Muscle of leg (tissue), 11 donors: Measurements from ENCODE around the gene DERA. TPM values are rescaled to one million over a fixed set of nuclear protein-coding genes. Genes with fewer than 3 reads are reported as not detected.
"Not testable (repeated sequence)": the region's sequence is repeated elsewhere in the genome, so short reads cannot be mapped to it uniquely, and the experiment has no call there.

Experiments
- DNase-seq: peaks from one replicate; pipeline ENCODE4 v3.0.0; 2013
- H3K27ac ChIP-seq: one replicate; pipeline ENCODE4 v1.5.1; 2013; ENCODE audit warnings: mild to moderate bottlenecking, low read length, control low read depth
- H3K27me3 ChIP-seq: one replicate; pipeline ENCODE4 v1.6.1; 2013; ENCODE audit warnings: low read length; ENCODE audit not compliant: control insufficient read depth, insufficient read depth
- H3K36me3 ChIP-seq: one replicate; pipeline ENCODE4 v1.6.1; 2013; ENCODE audit warnings: low read length; ENCODE audit not compliant: control insufficient read depth, insufficient read depth
- H3K4me1 ChIP-seq: one replicate; pipeline ENCODE4 v1.6.1; 2013; ENCODE audit warnings: low read length; ENCODE audit not compliant: control insufficient read depth, insufficient read depth
- H3K4me3 ChIP-seq: one replicate; pipeline ENCODE4 v1.5.1; 2013; ENCODE audit warnings: low read length, control low read depth
- H3K9me3 ChIP-seq: replicated peaks from 2 replicates; pipeline ENCODE4 v1.6.1; 2013; ENCODE audit warnings: low read depth, low read length; ENCODE audit not compliant: control insufficient read depth
- whole genome bisulfite sequencing: methylation state at CpG from one replicate; pipeline ENCODE4 v1.1.5; 2013; ENCODE audit warnings: missing lambda C conversion rate; ENCODE audit not compliant: insufficient coverage; 5-methylcytosine and 5-hydroxymethylcytosine counted together
- polyA plus RNA-seq, 8 donors: library from polyadenylated mRNA; unstranded; fragments of 120-200 nt; gene quantifications; one replicate each; pipeline versions ENCODE4 v1.2.1 to v1.2.3, GENCODE V29; 2013; ENCODE audit warnings: inconsistent platforms in 1 of 8, low replicate concordance in 1 of 8; ENCODE audit not compliant: insufficient read length in 8 of 8, insufficient read depth in 1 of 8
- total RNA-seq: library from RNA; stranded (reverse); fragments of 120-200 nt; gene quantifications from one replicate; pipeline ENCODE4 v1.2.4, GENCODE V29; 2013

The DERA gene
- total and polyA plus RNA-seq, 9 donors, result 25.6 to 35.0 (median 30.4) TPM

GRCh38 chr12:15928870-15929571 lies 17.9 kb downstream of the DERA start:
- Histone ChIP-seq H3K36me3 (no peaks in the 10 kb centered on the region), H3K27me3 (no peaks in the 10 kb centered on the region), H3K4me1 (peaks cover 9% of the 10 kb centered on the region), H3K9me3 (no peaks in the 10 kb centered on the region), H3K27ac (no peak overlapping the region), H3K4me3 (no peak overlapping the region)
- 31% methylated on average over 5 of the region's 10 CpGs for WGBS
- peak; percentile 26 for DNase-seq

GRCh38 chr12:15931590-15932053 lies 20.5 kb downstream of the DERA start:
- 79% methylated on average over 2 of the region's 3 CpGs for WGBS
- no peaks in the 10 kb centered on the region for H3K27me3 ChIP-seq
- no peaks in the 10 kb centered on the region for H3K9me3 ChIP-seq
- H3K36me3 ChIP-seq, result no peaks in the 10 kb centered on the region
- peaks cover 9% of the 10 kb centered on the region for H3K4me1 ChIP-seq
- H3K4me3 ChIP-seq, result no peak overlapping the region
- H3K27ac ChIP-seq, result no peak overlapping the region
- DNase-seq, result no peak

GRCh38 chr12:15932327-15932726 lies 21.2 kb downstream of the DERA start:
- Histone ChIP-seq H3K36me3 (no peaks in the 10 kb centered on the region), H3K4me3 (no peak overlapping the region), H3K27ac (no peak overlapping the region), H3K27me3 (no peaks in the 10 kb centered on the region), H3K9me3 (no peaks in the 10 kb centered on the region), H3K4me1 (peaks cover 9% of the 10 kb centered on the region)
- no peak for DNase-seq
- WGBS, result no CpG with 5 or more reads among the region's 1 CpG

- WGBS, result no CpG with 5 or more reads among the region's 3 CpGs
- no peak overlapping the region for H3K4me3 ChIP-seq
Measured at GRCh38 chr12:15932971-15933370, 21.8 kb downstream of the DERA start.

GRCh38 chr12:15933751-15934150 lies 22.6 kb downstream of the DERA start:
- Histone ChIP-seq H3K9me3 (peaks cover 1% of the 10 kb centered on the region), H3K36me3 (no peaks in the 10 kb centered on the region), H3K4me3 (no peak overlapping the region), H3K4me1 (peaks cover 4% of the 10 kb centered on the region), H3K27ac (no peak overlapping the region), H3K27me3 (no peaks in the 10 kb centered on the region)
- DNase-seq, result no peak
- no CpG with 5 or more reads among the region's 3 CpGs for WGBS

More at GRCh38 chr12:15932971-15933370, 21.8 kb downstream of the DERA start:
- H3K9me3 ChIP-seq, result no peaks in the 10 kb centered on the region
- H3K36me3 ChIP-seq, result no peaks in the 10 kb centered on the region
- no peak for DNase-seq
- peaks cover 9% of the 10 kb centered on the region for H3K4me1 ChIP-seq
- H3K27ac ChIP-seq, result no peak overlapping the region
- H3K27me3 ChIP-seq, result no peaks in the 10 kb centered on the region

- WGBS, result 92% methylated on average over 2 of the region's 3 CpGs
- DNase-seq, result no peak
- Histone ChIP-seq H3K9me3 (peaks cover 12% of the 10 kb centered on the region), H3K4me3 (no peak overlapping the region), H3K4me1 (no peaks in the 10 kb centered on the region), H3K36me3 (no peaks in the 10 kb centered on the region), H3K27ac (no peak overlapping the region), H3K27me3 (no peaks in the 10 kb centered on the region)
Measured at GRCh38 chr12:15936751-15937150, 25.6 kb downstream of the DERA start.

- DNase-seq, result no peak
- H3K36me3 ChIP-seq, result no peaks in the 10 kb centered on the region
- H3K9me3 ChIP-seq, result peaks cover 15% of the 10 kb centered on the region
- no peak overlapping the region for H3K4me3 ChIP-seq
- no peaks in the 10 kb centered on the region for H3K4me1 ChIP-seq
- no peak overlapping the region for H3K27ac ChIP-seq
- H3K27me3 ChIP-seq, result no peaks in the 10 kb centered on the region
Measured at GRCh38 chr12:15937902-15938301, 26.8 kb downstream of the DERA start.

GRCh38 chr12:15939111-15939510 lies 28.0 kb downstream of the DERA start:
- Histone ChIP-seq H3K4me3 (no peak overlapping the region), H3K36me3 (no peaks in the 10 kb centered on the region), H3K27ac (no peak overlapping the region), H3K4me1 (no peaks in the 10 kb centered on the region), H3K9me3 (peaks cover 19% of the 10 kb centered on the region), H3K27me3 (no peaks in the 10 kb centered on the region)
- WGBS, result no CpG with 5 or more reads among the region's 1 CpG
- no peak for DNase-seq

- Histone ChIP-seq H3K27ac (no peak overlapping the region), H3K9me3 (peaks cover 19% of the 10 kb centered on the region)
- WGBS, result 98% methylated on average over 4 of the region's 5 CpGs
Measured at GRCh38 chr12:15942475-15942874, 31.3 kb downstream of the DERA start.

GRCh38 chr12:15943519-15943918 lies 32.4 kb downstream of the DERA start:
- H3K27me3 ChIP-seq, H3K36me3 ChIP-seq, DNase-seq, H3K4me3 ChIP-seq, H3K4me1 ChIP-seq, H3K27ac ChIP-seq: not testable (repeated sequence)
- peaks cover 21% of the 10 kb centered on the region for H3K9me3 ChIP-seq
- WGBS, result no CpG with 5 or more reads among the region's 5 CpGs

More at GRCh38 chr12:15942475-15942874, 31.3 kb downstream of the DERA start:
- Histone ChIP-seq H3K4me1 (no peaks in the 10 kb centered on the region), H3K4me3 (no peak overlapping the region), H3K27me3 (no peaks in the 10 kb centered on the region), H3K36me3 (no peaks in the 10 kb centered on the region)
- DNase-seq, result no peak

- not testable (repeated sequence) for H3K4me3 ChIP-seq, H3K4me1 ChIP-seq, H3K9me3 ChIP-seq, H3K27me3 ChIP-seq, H3K36me3 ChIP-seq, DNase-seq, H3K27ac ChIP-seq
- WGBS, result 96% methylated on average over 5 of the region's 10 CpGs
Measured at GRCh38 chr12:15948461-15948860, 37.3 kb downstream of the DERA start.
